NCI-H748 treated with DMSO at 0.1 percent for 48 hours (cell line): ENCODE results near the gene LAGE3.

Experiments
- DNase-seq: peaks from one replicate; lab custom pipeline; 2025; lab: John Stamatoyannopoulos, UW

LAGE3 gene

GRCh38 chrX:154477891-154478477, 1.1 kb downstream of the LAGE3 start:
- no peak for DNase-seq

GRCh38 chrX:154476821-154477220, 2.3 kb downstream of the LAGE3 start:
- no peak for DNase-seq

GRCh38 chrX:154473683-154474082, 5.4 kb downstream of the LAGE3 start:
- DNase-seq: no peak

- no peak for DNase-seq
Measured at GRCh38 chrX:154472685-154473632, 6.1 kb downstream of the LAGE3 start.

- no peak for DNase-seq
Measured at GRCh38 chrX:154471839-154472684, 7.0 kb downstream of the LAGE3 start.

- no peak for DNase-seq
Measured at GRCh38 chrX:154470914-154471568, 8.0 kb downstream of the LAGE3 start.

GRCh38 chrX:154470434-154470833, 8.6 kb downstream of the LAGE3 start:
- no peak for DNase-seq

GRCh38 chrX:154469880-154470279, 9.2 kb downstream of the LAGE3 start:
- no peak for DNase-seq

GRCh38 chrX:154469114-154469513, 10.0 kb downstream of the LAGE3 start:
- DNase-seq: no peak

GRCh38 chrX:154468217-154468616, 10.9 kb downstream of the LAGE3 start:
- DNase-seq: no peak

GRCh38 chrX:154467556-154467955, 11.5 kb downstream of the LAGE3 start:
- no peak for DNase-seq

- DNase-seq: no peak
Measured at GRCh38 chrX:154466907-154467306, 12.2 kb downstream of the LAGE3 start.

GRCh38 chrX:154466036-154466435, 13.0 kb downstream of the LAGE3 start:
- no peak for DNase-seq

- DNase-seq: no peak
Measured at GRCh38 chrX:154465601-154466000, 13.5 kb downstream of the LAGE3 start.

- no peak for DNase-seq
Measured at GRCh38 chrX:154464806-154465365, 14.2 kb downstream of the LAGE3 start.

GRCh38 chrX:154463611-154464220, 15.4 kb downstream of the LAGE3 start:
- no peak for DNase-seq

GRCh38 chrX:154462396-154462795, 16.7 kb downstream of the LAGE3 start:
- no peak for DNase-seq

GRCh38 chrX:154460326-154460725, 18.8 kb downstream of the LAGE3 start:
- DNase-seq: no peak

- no peak for DNase-seq
Measured at GRCh38 chrX:154459832-154460231, 19.2 kb downstream of the LAGE3 start.

GRCh38 chrX:154458954-154459778, 19.9 kb downstream of the LAGE3 start:
- DNase-seq: no peak
